ENCODE data around the gene MAP3K6. TPM values are rescaled to one million over a fixed set of nuclear protein-coding genes. Genes with fewer than 3 reads are reported as not detected.
"Not testable (repeated sequence)": the region's sequence is repeated elsewhere in the genome, so short reads cannot be mapped to it uniquely, and the experiment has no call there.

Gene MAP3K6
- total and polyA plus RNA-seq, 8 donors: 11.8 to 83.3 (median 16.2) TPM

DNA sequence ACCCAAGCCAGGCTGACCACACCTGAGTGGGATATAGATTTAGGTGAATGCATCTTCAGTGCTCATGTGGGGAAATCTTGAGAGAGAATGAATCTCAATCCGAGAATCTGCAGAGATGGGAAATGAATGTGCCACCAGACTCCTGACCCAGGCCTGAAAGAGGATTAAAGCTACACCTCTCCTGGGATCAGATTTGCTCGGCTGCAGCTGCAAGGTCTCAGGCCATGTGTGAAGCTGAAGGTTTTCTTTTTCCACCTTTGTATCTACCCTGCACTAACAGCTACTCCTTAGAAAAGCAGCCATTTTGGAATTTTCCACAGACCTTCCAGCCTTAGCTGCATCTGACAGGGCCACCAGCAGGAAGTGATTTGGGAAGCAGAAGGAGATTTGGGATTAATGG is 43.9 kb upstream of the MAP3K6 start:
- Histone ChIP-seq H3K27ac (no peak overlapping the region), H3K4me1 (peaks cover 0 to under 1% of the 10 kb centered on the region in 2 donors), H3K36me3 (peaks cover 0 to 100% of the 10 kb centered on the region in 2 donors), H3K27me3 (no peaks in the 10 kb centered on the region), H3K9me3 (no peaks in the 10 kb centered on the region), H3K4me3 (no peak overlapping the region)
- intact Hi-C loops (cut with DNase I): no loop called here
- ATAC-seq (no peak), DNase-seq (no peak)
- TF ChIP-seq, protein P1, sequence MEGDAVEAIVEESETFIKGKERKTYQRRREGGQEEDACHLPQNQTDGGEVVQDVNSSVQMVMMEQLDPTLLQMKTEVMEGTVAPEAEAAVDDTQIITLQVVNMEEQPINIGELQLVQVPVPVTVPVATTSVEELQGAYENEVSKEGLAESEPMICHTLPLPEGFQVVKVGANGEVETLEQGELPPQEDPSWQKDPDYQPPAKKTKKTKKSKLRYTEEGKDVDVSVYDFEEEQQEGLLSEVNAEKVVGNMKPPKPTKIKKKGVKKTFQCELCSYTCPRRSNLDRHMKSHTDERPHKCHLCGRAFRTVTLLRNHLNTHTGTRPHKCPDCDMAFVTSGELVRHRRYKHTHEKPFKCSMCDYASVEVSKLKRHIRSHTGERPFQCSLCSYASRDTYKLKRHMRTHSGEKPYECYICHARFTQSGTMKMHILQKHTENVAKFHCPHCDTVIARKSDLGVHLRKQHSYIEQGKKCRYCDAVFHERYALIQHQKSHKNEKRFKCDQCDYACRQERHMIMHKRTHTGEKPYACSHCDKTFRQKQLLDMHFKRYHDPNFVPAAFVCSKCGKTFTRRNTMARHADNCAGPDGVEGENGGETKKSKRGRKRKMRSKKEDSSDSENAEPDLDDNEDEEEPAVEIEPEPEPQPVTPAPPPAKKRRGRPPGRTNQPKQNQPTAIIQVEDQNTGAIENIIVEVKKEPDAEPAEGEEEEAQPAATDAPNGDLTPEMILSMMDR (IDR thresholded peaks at IDR 0.05): no peak

- Histone ChIP-seq H3K4me1 (peaks cover 7 to 9% of the 10 kb centered on the region in 2 donors), H3K36me3 (peaks cover 0 to 100% of the 10 kb centered on the region in 2 donors), H3K27me3 (no peaks in the 10 kb centered on the region), H3K9me3 (no peaks in the 10 kb centered on the region), H3K4me3 (no peak overlapping the region), H3K27ac (no peak overlapping the region)
- TF ChIP-seq, protein P1 (IDR thresholded peaks at IDR 0.05): no peak
- no peak for DNase-seq
- intact Hi-C loops (cut with DNase I): loop anchor here in 1 of 2 donors (10.0 kb wide), 1 partner anchor 255 kb away; no protein-coding TSS in a partner anchor
- ATAC-seq: no peak
Measured at GRCh38 chr1:27409669-27410068, 42.9 kb upstream of the MAP3K6 start.

DNA sequence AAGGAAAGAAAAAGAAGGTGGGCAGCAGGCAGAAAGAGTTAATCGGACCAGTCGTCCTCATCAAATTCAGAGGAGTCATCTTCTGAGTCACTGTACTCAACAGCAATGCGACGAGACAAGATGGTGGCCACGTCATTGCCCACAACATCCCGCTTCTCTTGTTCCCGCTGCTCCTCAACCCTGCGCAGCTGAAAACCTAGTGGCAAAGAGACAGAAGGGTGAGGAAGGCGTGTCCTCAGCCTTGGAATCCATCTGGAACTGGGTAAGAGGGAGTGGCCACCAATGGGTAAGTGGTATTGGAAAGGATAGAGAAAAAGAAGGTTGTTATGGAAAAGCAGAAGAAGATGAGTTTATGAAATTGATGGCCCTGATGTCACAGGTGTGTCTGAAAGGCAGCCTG is 41.4 kb upstream of the MAP3K6 start:
- TF ChIP-seq, protein P1 (IDR thresholded peaks at IDR 0.05): no peak
- H3K4me3 ChIP-seq: no peak overlapping the region
- ATAC-seq: no peak
- peaks cover 0 to 87% of the 10 kb centered on the region in 2 donors for H3K36me3 ChIP-seq
- intact Hi-C loops (cut with DNase I): loop anchor here in 1 of 2 donors (10.0 kb wide), 1 partner anchor 257 kb away; no protein-coding TSS in a partner anchor
- H3K4me1 ChIP-seq: peaks cover 18 to 24% of the 10 kb centered on the region in 2 donors
- H3K27ac ChIP-seq: no peak overlapping the region
- no peaks in the 10 kb centered on the region for H3K9me3 ChIP-seq
- H3K27me3 ChIP-seq: no peaks in the 10 kb centered on the region
- no peak for DNase-seq

- H3K4me3 ChIP-seq, H3K27me3 ChIP-seq, DNase-seq, H3K9me3 ChIP-seq, H3K27ac ChIP-seq, ATAC-seq: not testable (repeated sequence)
- peaks cover 0 to 74% of the 10 kb centered on the region in 2 donors for H3K36me3 ChIP-seq
- peaks cover 26 to 37% of the 10 kb centered on the region in 2 donors for H3K4me1 ChIP-seq
- intact Hi-C loops (cut with DNase I): loop anchor here in 1 of 2 donors (10.0 kb wide), 1 partner anchor 258 kb away; no protein-coding TSS in a partner anchor
Measured at GRCh38 chr1:27406791-27407190, 40.0 kb upstream of the MAP3K6 start.

DNA sequence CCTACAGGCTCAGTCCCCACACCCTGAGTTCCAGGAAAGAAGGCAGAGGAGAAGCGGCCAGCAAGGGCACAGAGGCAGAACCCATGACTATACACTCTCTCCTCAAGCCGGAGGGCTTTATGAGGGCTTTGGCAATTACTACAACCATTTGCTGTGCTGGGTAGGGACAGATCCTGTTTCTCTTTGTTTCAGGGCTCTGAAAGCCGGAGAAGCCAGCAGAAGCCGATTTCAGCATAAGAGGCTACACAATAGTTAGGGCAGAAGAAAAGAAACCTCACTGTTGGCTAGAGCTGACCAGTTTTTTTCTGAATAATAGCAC is 39.6 kb upstream of the MAP3K6 start:
- peaks cover 26 to 41% of the 10 kb centered on the region in 2 donors for H3K4me1 ChIP-seq
- no peak for DNase-seq
- no peaks in the 10 kb centered on the region for H3K27me3 ChIP-seq
- intact Hi-C loops (cut with DNase I): loop anchor here in 1 of 2 donors (10.0 kb wide), 1 partner anchor 258 kb away; no protein-coding TSS in a partner anchor
- H3K36me3 ChIP-seq: peaks cover 0 to 69% of the 10 kb centered on the region in 2 donors
- TF ChIP-seq, protein P1 (IDR thresholded peaks at IDR 0.05): no peak
- ATAC-seq: no peak
- H3K4me3 ChIP-seq: no peak overlapping the region
- no peak overlapping the region for H3K27ac ChIP-seq
- H3K9me3 ChIP-seq: no peaks in the 10 kb centered on the region

DNA sequence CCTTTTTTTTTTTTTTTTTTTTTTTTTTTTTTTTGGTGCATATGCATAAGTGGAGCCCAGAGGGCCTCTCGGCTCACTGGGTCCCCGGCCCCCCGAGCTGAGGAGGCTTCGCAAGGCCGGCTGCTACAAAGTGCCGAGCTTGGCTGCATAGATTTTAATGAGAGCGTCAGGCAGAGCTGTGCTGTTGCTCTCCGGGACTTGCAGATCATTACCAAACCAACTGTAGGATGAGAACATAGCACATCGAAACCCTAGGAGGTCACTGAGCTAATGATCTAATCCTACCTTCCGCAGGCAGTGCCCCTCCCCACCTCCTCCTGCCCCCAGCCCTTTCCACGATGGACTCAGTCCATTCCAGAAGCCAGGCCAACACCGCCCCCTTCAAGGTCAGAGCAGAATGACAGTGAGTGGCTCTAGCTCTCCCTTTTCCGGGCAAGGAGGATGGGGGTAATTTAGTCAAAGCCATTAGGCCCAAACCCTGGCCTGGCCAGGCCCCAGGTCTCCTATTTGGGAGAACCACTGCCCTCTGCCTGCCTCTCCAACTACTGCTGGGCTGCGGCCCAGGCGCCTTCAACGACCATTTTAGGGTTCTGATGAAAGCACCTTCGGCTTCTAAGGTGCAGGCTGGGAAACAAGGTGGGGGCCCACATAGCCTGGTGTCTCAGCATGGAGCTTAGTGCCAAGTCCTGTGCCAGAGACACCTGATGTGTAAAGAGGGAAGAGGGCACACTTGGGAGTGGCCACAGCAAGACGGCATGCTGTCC is 39.0 kb upstream of the MAP3K6 start:
- ATAC-seq, H3K27me3 ChIP-seq, H3K9me3 ChIP-seq, H3K4me3 ChIP-seq, H3K27ac ChIP-seq, DNase-seq: not testable (repeated sequence)
- peaks cover 26 to 44% of the 10 kb centered on the region in 2 donors for H3K4me1 ChIP-seq
- H3K36me3 ChIP-seq: peaks cover 0 to 64% of the 10 kb centered on the region in 2 donors
- intact Hi-C loops (cut with DNase I): loop anchor here in 1 of 2 donors (10.0 kb wide), 1 partner anchor 259 kb away; no protein-coding TSS in a partner anchor

Measured in left lung (tissue), 10 donors.